H1 (cell line): ENCODE results near the gene TOGARAM1. TPM values are rescaled to one million over a fixed set of nuclear protein-coding genes. Genes with fewer than 3 reads are reported as not detected.

Experiments used
- CTCF ChIA-PET: fragments of 300-600 bp; sonication (Branson Sonifier 250); formaldehyde crosslinking; loops from one replicate; lab custom pipeline; 2021; ENCODE audit not compliant: partially characterized antibody; lab: Charles Lee
- POLR2A ChIA-PET: fragments of 300-600 bp; sonication (Branson Sonifier 250); formaldehyde crosslinking; loops from one replicate; lab custom pipeline; 2021; ENCODE audit warnings: inconsistent platforms; ENCODE audit not compliant: partially characterized antibody; lab: Charles Lee
- DNase-seq, 2 experiments: peaks; one replicate each; pipeline versions ENCODE4 v3.0.0 to v3.0.0-alpha.2; 2010 to 2022; ENCODE audit warnings: low spot score in 2 of 2, low read depth in 1 of 2, mixed read lengths in 1 of 2
- FAIRE-seq: peaks from 2 replicates; lab custom pipeline; 2011; peaks lifted over from hg19 to GRCh38; lab: Jason Lieb, UNC
- H2AFZ ChIP-seq: 2 replicates; pipeline ENCODE4 v1.8.1; 2012; ENCODE audit warnings: low read length, inconsistent platforms
- H2AK5ac ChIP-seq: 2 replicates; pipeline ENCODE4 v1.6.1; 2013; ENCODE audit warnings: low read depth, low read length
- H2BK120ac ChIP-seq: replicated peaks from 2 replicates; pipeline ENCODE3; 2013; ENCODE audit warnings: low read depth, low read length, inconsistent platforms
- H2BK12ac ChIP-seq: 2 replicates; pipeline ENCODE4 v1.6.1; 2013; ENCODE audit warnings: low read depth, low read length
- H2BK15ac ChIP-seq: 2 replicates; pipeline ENCODE4 v1.6.1; 2013; ENCODE audit warnings: low read length
- H2BK20ac ChIP-seq: 2 replicates; pipeline ENCODE4 v1.6.1; 2013; ENCODE audit warnings: low read length
- H2BK5ac ChIP-seq: 2 replicates; pipeline ENCODE4 v1.6.1; 2013; ENCODE audit warnings: low read depth, low read length
- H3K14ac ChIP-seq: 2 replicates; pipeline ENCODE4 v1.6.1; 2013; ENCODE audit warnings: inconsistent platforms; ENCODE audit not compliant: insufficient read length
- H3K18ac ChIP-seq: 2 replicates; pipeline ENCODE4 v1.6.1; 2013; ENCODE audit warnings: low read length; ENCODE audit errors: extremely low read depth
- H3K23ac ChIP-seq: 2 replicates; pipeline ENCODE4 v1.6.1; 2013; ENCODE audit warnings: inconsistent platforms; ENCODE audit not compliant: insufficient read length
- H3K23me2 ChIP-seq: 2 replicates; pipeline ENCODE4 v1.6.1; 2013; ENCODE audit warnings: low read depth, low read length
- H3K27ac ChIP-seq: 2 replicates; pipeline ENCODE4 v1.6.1; 2011; ENCODE audit warnings: low read depth, low read length, inconsistent platforms
- H3K27me3 ChIP-seq, 4 experiments: replicated peaks in 1 of 4; 1 replicate in 1 of 4; 2 replicates in 3 of 4; pipeline versions ENCODE4 v1.6.1 to v1.8.1; 2011 to 2013; ENCODE audit warnings: low read length in 3 of 4, mild to moderate bottlenecking in 3 of 4, inconsistent platforms in 2 of 4, mixed read lengths in 2 of 4, moderate library complexity in 1 of 4; ENCODE audit not compliant: control insufficient read depth in 3 of 4, insufficient read depth in 3 of 4; ENCODE audit errors: extremely low read depth in 1 of 4
- H3K36me3 ChIP-seq, 4 experiments: 2 replicates each; pipeline versions ENCODE4 v1.6.1 to v1.8.1; 2011 to 2013; ENCODE audit warnings: mild to moderate bottlenecking in 4 of 4, low read length in 3 of 4, moderate library complexity in 2 of 4, control low read depth in 1 of 4, inconsistent platforms in 1 of 4; ENCODE audit not compliant: insufficient read depth in 4 of 4, control insufficient read depth in 2 of 4
- H3K4ac ChIP-seq: replicated peaks from 2 replicates; pipeline ENCODE3; 2013; ENCODE audit warnings: low read length, low read depth, mixed read lengths, inconsistent platforms; ENCODE audit not compliant: insufficient read length
- H3K4me1 ChIP-seq, 4 experiments: replicated peaks in 1 of 4; 1 replicate in 1 of 4; 2 replicates in 3 of 4; pipeline versions ENCODE4 v1.6.1 to v1.8.1; 2011 to 2013; ENCODE audit warnings: low read length in 3 of 4, inconsistent platforms in 2 of 4, mixed read lengths in 1 of 4; ENCODE audit not compliant: insufficient read depth in 4 of 4, control insufficient read depth in 3 of 4
- H3K4me2 ChIP-seq, 2 experiments: 2 replicates each; pipeline versions ENCODE4 v1.6.1 to v1.8.1; 2011 to 2013; ENCODE audit warnings: low read depth in 2 of 2, low read length in 2 of 2, control low read depth in 1 of 2, inconsistent platforms in 1 of 2, mild to moderate bottlenecking in 1 of 2; ENCODE audit not compliant: insufficient read depth in 1 of 2
- H3K4me3 ChIP-seq, 4 experiments: fragments of 200-600, 300-600 bp in 1 of 4; sonication (generic), shearing (Covaris generic), sonication (Bioruptor Twin) in 1 of 4; 2 replicates each; pipeline versions ENCODE4 v1.5.1 to v1.8.1; 2011 to 2016; ENCODE audit warnings: low read length in 4 of 4, low read depth in 3 of 4, control low read depth in 2 of 4, inconsistent platforms in 2 of 4, mild to moderate bottlenecking in 2 of 4, mixed read lengths in 1 of 4, moderate library complexity in 1 of 4; ENCODE audit not compliant: insufficient read depth in 2 of 4; ENCODE audit errors: extremely low read depth in 1 of 4
- H3K56ac ChIP-seq: replicated peaks from 2 replicates; pipeline ENCODE3; 2013; ENCODE audit warnings: low read depth, mild to moderate bottlenecking, mixed read lengths, low read length, inconsistent platforms; ENCODE audit not compliant: insufficient read length
- H3K79me1 ChIP-seq: 2 replicates; pipeline ENCODE4 v1.6.1; 2013; ENCODE audit warnings: low read depth, low read length, control low read depth
- H3K79me2 ChIP-seq, 2 experiments: 2 replicates each; pipeline versions ENCODE4 v1.6.1 to v1.8.1; 2012 to 2013; ENCODE audit warnings: low read length in 2 of 2, mild to moderate bottlenecking in 2 of 2, inconsistent platforms in 1 of 2; ENCODE audit not compliant: insufficient read depth in 2 of 2, control insufficient read depth in 1 of 2
- H3K9ac ChIP-seq, 4 experiments: replicated peaks in 1 of 4; 1 replicate in 1 of 4; 2 replicates in 3 of 4; pipeline versions ENCODE4 v1.6.1 to v1.8.1; 2011 to 2013; ENCODE audit warnings: low read depth in 3 of 4, low read length in 3 of 4, control low read depth in 2 of 4, mild to moderate bottlenecking in 2 of 4, moderate library complexity in 2 of 4, inconsistent platforms in 1 of 4; ENCODE audit errors: extremely low read depth in 1 of 4
- H3K9me3 ChIP-seq, 2 experiments: 2 replicates each; pipeline versions ENCODE4 v1.6.1 to v1.8.1; 2012 to 2013; ENCODE audit warnings: mild to moderate bottlenecking in 2 of 2, moderate library complexity in 2 of 2, control low read depth in 1 of 2, inconsistent platforms in 1 of 2, low read depth in 1 of 2, low read length in 1 of 2, mixed read lengths in 1 of 2; ENCODE audit not compliant: insufficient read depth in 2 of 2
- H4K20me1 ChIP-seq, 2 experiments: replicated peaks in 1 of 2; 2 replicates each; pipeline versions ENCODE3 to v1.8.1; 2011 to 2013; ENCODE audit warnings: inconsistent platforms in 2 of 2, low read length in 2 of 2, mild to moderate bottlenecking in 1 of 2; ENCODE audit not compliant: insufficient read depth in 2 of 2, control insufficient read depth in 1 of 2
- H4K5ac ChIP-seq: 2 replicates; pipeline ENCODE4 v1.6.1; 2013; ENCODE audit warnings: low read length, low read depth, mixed read lengths, inconsistent platforms; ENCODE audit not compliant: insufficient read length
- H4K8ac ChIP-seq: 2 replicates; pipeline ENCODE4 v1.8.0; 2013; ENCODE audit warnings: mild to moderate bottlenecking, moderate library complexity, low read length, inconsistent platforms; ENCODE audit not compliant: insufficient read depth; ENCODE audit errors: extremely low read depth
- H4K91ac ChIP-seq: replicated peaks from 2 replicates; pipeline ENCODE3; 2013; ENCODE audit warnings: low read length, mixed read lengths, inconsistent platforms; ENCODE audit not compliant: insufficient read length
- ATF3 ChIP-seq: IDR thresholded peaks from 2 replicates; pipeline ENCODE4 v1.6.1; 2011; ENCODE audit warnings: low read depth, mild to moderate bottlenecking, low read length; ENCODE audit not compliant: insufficient read depth
- CEBPB ChIP-seq: IDR thresholded peaks from 2 replicates; pipeline ENCODE4 v1.6.1; 2012; ENCODE audit warnings: low read depth, low read length
- CHD1 ChIP-seq: IDR thresholded peaks from 2 replicates; pipeline ENCODE4 v1.6.1; 2012; ENCODE audit warnings: low read depth, low read length, improper control_type of control experiment
- JUND ChIP-seq: IDR thresholded peaks from 2 replicates; pipeline ENCODE4 v1.6.1; 2011; ENCODE audit warnings: mild to moderate bottlenecking, improper control_type of control experiment, low read length
- KDM1A ChIP-seq: fragments of 200-600, 300-600 bp; sonication (generic); IDR thresholded peaks from 2 replicates; pipeline ENCODE4 v1.7.1; 2016; ENCODE audit warnings: mild to moderate bottlenecking, low read length, borderline replicate concordance
- NRF1 ChIP-seq: IDR thresholded peaks from 2 replicates; pipeline ENCODE4 v1.6.1; 2011; ENCODE audit warnings: mild to moderate bottlenecking, low read depth, low read length, improper control_type of control experiment
- PHF8 ChIP-seq: fragments of 200-600 bp; sonication (generic); conservative IDR thresholded peaks from 2 replicates; pipeline ENCODE4 v1.7.1; 2012; ENCODE audit warnings: low read depth, mild to moderate bottlenecking, inconsistent platforms, low read length, moderate library complexity
- POLR2A ChIP-seq, 2 experiments: IDR thresholded peaks; 1 replicate in 1 of 2; 2 replicates in 1 of 2; pipeline ENCODE4 v1.6.1; 2011; ENCODE audit warnings: low read depth in 2 of 2, low read length in 2 of 2, mild to moderate bottlenecking in 2 of 2; ENCODE audit errors: control extremely low read depth in 1 of 2
- RXRA ChIP-seq: IDR thresholded peaks from 2 replicates; pipeline ENCODE4 v1.6.1; 2011; ENCODE audit warnings: low read depth, mild to moderate bottlenecking, low read length, moderate library complexity; ENCODE audit not compliant: insufficient read depth
- SIX5 ChIP-seq: IDR thresholded peaks from 2 replicates; pipeline ENCODE4 v1.6.1; 2011; ENCODE audit warnings: mild to moderate bottlenecking, low read depth, low read length
- SP2 ChIP-seq: IDR thresholded peaks from 2 replicates; pipeline ENCODE4 v1.6.1; 2012; ENCODE audit warnings: mild to moderate bottlenecking, low read length, inconsistent platforms
- SP4 ChIP-seq: IDR thresholded peaks from 2 replicates; pipeline ENCODE4 v1.6.1; 2012; ENCODE audit warnings: low read length, inconsistent platforms
- SRF ChIP-seq: IDR thresholded peaks from 2 replicates; pipeline ENCODE4 v1.6.1; 2011; ENCODE audit warnings: mild to moderate bottlenecking, low read depth, low read length, moderate library complexity
- TAF1 ChIP-seq: IDR thresholded peaks from 2 replicates; pipeline ENCODE4 v1.6.1; 2011; ENCODE audit warnings: mild to moderate bottlenecking, low read depth, low read length
- TEAD4 ChIP-seq: IDR thresholded peaks from 2 replicates; pipeline ENCODE4 v1.6.1; 2012; ENCODE audit warnings: low read depth, low read length, inconsistent platforms, mixed read lengths
- USF2 ChIP-seq: IDR thresholded peaks from 2 replicates; pipeline ENCODE4 v1.6.1; 2011; ENCODE audit warnings: low read length, improper control_type of control experiment
- polyA plus RNA-seq, 7 experiments: library from polyadenylated mRNA; depleted of rRNA in 3 of 7; stranded (reverse) in 5 of 7; unstranded in 2 of 7; fragments of >200 nt in 5 of 7; fragments of 200-250 nt in 2 of 7; gene quantifications; 1 replicate in 5 of 7; 2 replicates in 1 of 7; 4 replicates in 1 of 7; pipeline versions ENCODE4 v1.2.1 to v1.2.3, GENCODE V29; 2011 to 2013; ENCODE audit warnings: missing spikeins in 2 of 7, mixed read lengths in 2 of 7
- total RNA-seq: library from RNA; stranded (reverse); fragmentation: NEBNext Ultra II Directional; extraction: Animal tissue kit (Norgen Biotek cat#: 25700); gene quantifications from 2 replicates; pipeline ENCODE4 v1.2.1, GENCODE V29; 2021

The TOGARAM1 gene
- total and polyA plus RNA-seq, 2 of the 8 experiments (the other 6 are each of a cell fraction or from before 2014, with no cell fraction given), result 2.5 to 6.8 TPM

GRCh38 chr14:44968714-44969113 is 6.7 kb downstream of the TOGARAM1 start:
- POLR2A ChIA-PET, result no interaction called here
- TF ChIP-seq USF2 (no peak), POLR2A (IDR thresholded peaks at IDR 0.05; ENCODE audit: control extremely low read depth in 1 of 2, low read depth in 2 of 2, low read length in 2 of 2) (no peak), CEBPB (no peak), ATF3 (no peak), TEAD4 (no peak), PHF8 (no peak), NRF1 (no peak), RXRA (no peak), JUND (no peak), SRF (no peak), SIX5 (no peak), TAF1 (no peak), SP4 (no peak), KDM1A (no peak), SP2 (no peak), CHD1 (no peak)

More at GRCh38 chr14:44968714-44969113, 6.7 kb downstream of the TOGARAM1 start:
- Histone ChIP-seq H2AK5ac (no peak overlapping the region), H2BK12ac (no peak overlapping the region), H4K20me1 (peaks cover 0 to 5% of the 10 kb centered on the region in 2 experiments), H3K23me2 (peaks cover 5% of the 10 kb centered on the region), H3K23ac (no peak overlapping the region), H3K79me1 (no peaks in the 10 kb centered on the region; the same call in 1 of the 2 replicates), H4K5ac (no peak overlapping the region), H3K4me1 (peaks cover 0 to 4% (median 2%) of the 10 kb centered on the region in 4 experiments; a peak in 2 of 7 replicates), H3K56ac (no peak overlapping the region), H3K79me2 (peaks cover 9 to 98% of the 10 kb centered on the region in 2 experiments), H2BK15ac (no peak overlapping the region), H4K8ac (no peak overlapping the region), H2AFZ (no peak overlapping the region), H3K18ac (no peak overlapping the region), H3K27ac (no peak overlapping the region), H3K36me3 (no peaks in the 10 kb centered on the region), H2BK120ac (no peak overlapping the region), H3K27me3 (no peaks in the 10 kb centered on the region), H3K4me2 (no peak overlapping the region), H2BK5ac (no peak overlapping the region), H4K91ac (no peak overlapping the region), H2BK20ac (no peak overlapping the region), H3K14ac (no peak overlapping the region), H3K4ac (no peak overlapping the region), H3K9me3 (no peaks in the 10 kb centered on the region), H3K9ac (no peak overlapping the region), H3K4me3 (no peak overlapping the region)
- FAIRE-seq (no peak), DNase-seq (no peak)
- CTCF ChIA-PET, result no interaction called here
